NCI-H2227 (cell line): Measurements from ENCODE around the gene PBXIP1.
"Not testable (repeated sequence)": the region's sequence is repeated elsewhere in the genome, so short reads cannot be mapped to it uniquely, and the experiment has no call there.

Experiments used
- DNase-seq: peaks from one replicate; lab custom pipeline; 2025; ENCODE audit not compliant: unreplicated experiment; lab: John Stamatoyannopoulos, UW

The PBXIP1 gene

GRCh38 chr1:154938604-154939399 is 17.1 kb downstream of the PBXIP1 start:
- DNase-seq: no peak

GRCh38 chr1:154937988-154938386 is 17.9 kb downstream of the PBXIP1 start:
- no peak for DNase-seq

DNA sequence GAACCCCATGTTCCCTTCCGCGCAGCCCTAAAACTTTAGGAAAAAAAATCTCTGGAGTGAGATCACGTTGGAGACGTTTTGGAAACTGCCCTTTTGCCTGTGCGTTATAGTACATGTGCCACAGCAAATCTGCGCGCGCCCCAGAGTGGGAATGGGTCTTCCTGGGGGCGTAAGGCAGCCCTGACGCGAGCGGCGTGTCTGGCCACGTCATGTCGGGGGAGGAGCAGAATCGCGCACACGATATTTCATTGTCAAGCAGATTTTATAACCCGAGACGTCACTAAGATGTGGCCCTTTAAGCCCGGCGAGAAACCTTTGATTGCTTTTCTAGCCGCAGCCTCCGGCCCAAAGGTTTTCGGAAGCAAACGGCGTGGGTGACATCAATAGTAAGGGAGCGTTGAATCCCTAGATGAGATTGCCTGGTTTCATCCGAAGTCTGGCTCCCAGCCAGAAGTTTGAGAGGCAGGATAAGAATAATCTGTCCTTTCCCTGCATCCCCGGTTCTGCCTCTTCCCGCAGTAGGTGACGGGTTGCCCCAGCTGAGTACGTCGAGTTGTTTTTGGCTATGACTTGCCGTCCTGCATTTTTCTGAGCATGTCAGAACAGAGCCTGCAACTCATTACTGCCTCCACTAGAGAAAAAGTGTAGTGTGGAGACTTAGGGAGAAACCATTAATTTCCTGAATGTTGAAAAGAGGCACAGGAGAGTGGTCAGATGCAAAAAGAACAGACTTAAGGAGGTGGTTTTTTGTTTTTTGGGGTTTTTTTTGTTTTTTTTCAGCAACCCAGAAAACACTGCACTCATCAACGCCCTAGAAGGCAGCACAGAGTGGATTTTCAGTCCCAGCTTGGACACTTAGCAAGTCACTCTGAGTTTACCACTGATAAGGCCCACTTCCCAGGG is 18.6 kb downstream of the PBXIP1 start:
- peak; percentile 94 for DNase-seq

DNA sequence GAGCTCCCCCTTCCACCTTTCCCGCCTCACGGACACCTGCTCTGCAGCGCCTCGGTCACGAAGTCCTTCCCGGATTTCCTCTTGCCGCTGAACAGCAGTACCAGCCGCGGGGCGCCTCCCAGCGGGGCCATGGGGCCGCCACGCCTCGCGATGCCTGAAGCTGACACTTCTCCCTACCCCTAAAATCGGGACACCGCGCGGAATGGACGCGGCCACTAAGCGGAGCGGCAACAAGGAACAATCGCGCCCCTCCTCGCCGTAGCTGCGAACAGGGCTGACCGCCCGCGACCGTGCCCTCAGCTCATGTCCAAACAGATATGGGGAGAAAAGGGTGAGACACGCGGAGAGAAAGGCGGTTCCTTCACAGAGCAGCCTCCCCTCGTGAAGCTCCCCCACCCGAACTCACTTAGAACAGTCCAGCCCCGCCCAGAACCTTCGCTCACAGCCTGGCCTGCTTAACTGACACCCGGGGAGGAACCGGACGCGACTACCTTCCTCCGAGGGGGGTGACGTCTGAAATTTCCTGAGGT is 19.3 kb downstream of the PBXIP1 start, which contains the start of gene PMVK:
Gene PMVK, minus strand, starts transcription at position 165 of the 530 bp plus-strand sequence. Its CDS starts 34 bp downstream, at position 131.
- peak; percentile 96 for DNase-seq

DNA sequence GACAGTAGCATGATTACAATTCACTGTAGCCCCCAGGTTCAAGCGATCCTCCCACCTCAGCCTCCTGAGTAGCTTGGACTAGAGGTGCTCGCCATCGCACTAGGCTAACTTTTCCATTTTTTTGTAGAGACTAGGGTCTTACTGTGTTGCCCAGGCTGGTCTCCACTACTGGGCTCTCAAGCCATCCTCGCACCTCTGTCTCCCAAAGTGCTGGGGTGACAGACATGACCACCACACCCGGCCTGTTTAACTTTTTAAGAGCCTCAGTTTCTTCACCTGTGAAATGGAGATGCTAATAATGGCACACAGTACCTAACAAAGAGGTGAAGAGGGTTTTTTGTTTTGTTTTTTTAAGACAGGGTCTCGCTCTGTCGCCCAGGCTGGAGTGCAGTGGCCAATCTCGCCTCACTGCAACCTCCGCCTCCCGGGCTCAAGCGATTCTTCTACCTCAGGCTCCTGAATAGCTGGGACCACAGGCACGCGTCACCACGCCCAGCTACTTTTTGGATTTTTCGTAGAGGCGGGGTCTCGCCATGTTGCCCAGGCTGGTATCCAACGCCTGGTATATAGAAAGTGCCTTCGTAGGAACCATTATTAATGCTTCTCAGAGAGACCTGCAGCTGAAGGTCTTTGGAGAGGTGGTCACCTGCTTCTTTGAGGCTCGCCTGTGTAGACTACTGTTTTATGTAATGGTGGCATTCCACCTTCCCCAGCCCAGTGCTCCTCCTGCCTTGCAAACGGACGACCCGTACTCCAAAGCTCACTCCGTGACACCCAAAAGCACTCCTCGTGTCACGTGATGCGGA is 19.9 kb downstream of the PBXIP1 start:
- no peak for DNase-seq

GRCh38 chr1:154934358-154934948 is 21.4 kb downstream of the PBXIP1 start:
- no peak for DNase-seq

GRCh38 chr1:154931940-154932487 is 23.9 kb downstream of the PBXIP1 start:
- DNase-seq: no peak

DNA sequence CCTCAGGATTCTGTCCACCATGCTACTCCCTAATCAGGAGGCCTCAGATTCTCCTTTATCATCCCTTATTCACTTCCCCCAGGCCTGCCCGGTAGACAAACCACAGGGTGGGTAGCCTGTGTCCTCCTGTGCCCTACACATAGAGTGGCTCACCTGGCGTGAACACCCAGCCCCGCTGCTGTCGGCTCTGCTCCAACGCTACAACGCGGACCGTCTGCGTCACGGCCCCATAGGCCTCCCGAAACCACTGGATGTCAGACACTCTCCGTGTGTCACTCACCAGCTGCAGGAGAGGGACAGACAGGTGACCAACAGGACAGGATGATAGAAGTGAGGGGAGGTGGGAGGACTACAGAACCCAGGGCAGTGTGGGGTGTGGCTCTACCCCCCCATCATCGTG is 29.7 kb downstream of the PBXIP1 start:
- DNase-seq: no peak

- DNase-seq: no peak
Observed at GRCh38 chr1:154925335-154926170, 30.3 kb downstream of the PBXIP1 start.

- DNase-seq: no peak
Observed at GRCh38 chr1:154923695-154924094, 32.2 kb downstream of the PBXIP1 start.

DNA sequence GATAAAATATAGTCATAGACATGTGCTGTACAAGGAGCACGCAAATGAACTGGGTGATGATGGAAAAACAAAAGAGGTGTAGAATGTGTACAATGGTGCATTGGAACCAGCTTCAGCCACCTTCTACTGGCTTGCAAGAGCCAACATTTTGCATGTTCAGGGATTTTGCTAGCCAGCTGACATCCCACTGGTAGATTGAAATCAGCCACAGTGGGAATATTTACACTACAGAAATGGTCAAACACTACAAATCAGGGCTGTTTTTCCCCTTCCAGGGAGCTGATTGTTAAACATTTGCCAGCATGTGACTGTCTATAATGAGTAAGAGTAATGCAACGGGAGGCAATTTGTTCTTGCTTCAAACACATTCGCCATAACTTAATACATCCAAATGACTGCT is 42.6 kb downstream of the PBXIP1 start:
- DNase-seq: no peak

DNA sequence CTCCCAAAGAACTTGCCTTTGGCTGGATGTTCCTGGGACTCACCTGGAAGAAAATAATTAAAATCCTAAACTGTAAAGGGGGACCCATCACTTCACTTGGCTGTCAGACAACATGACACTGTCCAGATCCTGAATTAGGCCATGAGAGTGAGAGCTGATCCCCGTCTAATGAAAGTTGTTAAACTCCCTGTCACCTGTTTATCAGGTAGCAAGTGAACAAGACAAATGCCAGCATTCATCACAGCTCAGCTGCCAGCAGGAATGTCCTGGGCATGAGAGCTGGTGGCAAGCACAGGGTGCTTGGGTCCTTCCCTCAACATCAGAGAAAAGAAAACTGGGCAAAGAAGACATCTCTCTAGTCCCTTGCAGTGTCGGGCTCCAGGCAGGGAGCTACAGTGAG is 43.1 kb downstream of the PBXIP1 start:
- no peak for DNase-seq

GRCh38 chr1:154911691-154912550 is 44.0 kb downstream of the PBXIP1 start:
- DNase-seq: no peak

GRCh38 chr1:154910851-154911250 is 45.0 kb downstream of the PBXIP1 start:
- no peak for DNase-seq

- DNase-seq: no peak
Observed at GRCh38 chr1:154908937-154909336, 47.0 kb downstream of the PBXIP1 start.

GRCh38 chr1:154908129-154908528 is 47.8 kb downstream of the PBXIP1 start:
- not testable (repeated sequence) for DNase-seq

GRCh38 chr1:154906621-154907081 is 49.2 kb downstream of the PBXIP1 start:
- no peak for DNase-seq

DNA sequence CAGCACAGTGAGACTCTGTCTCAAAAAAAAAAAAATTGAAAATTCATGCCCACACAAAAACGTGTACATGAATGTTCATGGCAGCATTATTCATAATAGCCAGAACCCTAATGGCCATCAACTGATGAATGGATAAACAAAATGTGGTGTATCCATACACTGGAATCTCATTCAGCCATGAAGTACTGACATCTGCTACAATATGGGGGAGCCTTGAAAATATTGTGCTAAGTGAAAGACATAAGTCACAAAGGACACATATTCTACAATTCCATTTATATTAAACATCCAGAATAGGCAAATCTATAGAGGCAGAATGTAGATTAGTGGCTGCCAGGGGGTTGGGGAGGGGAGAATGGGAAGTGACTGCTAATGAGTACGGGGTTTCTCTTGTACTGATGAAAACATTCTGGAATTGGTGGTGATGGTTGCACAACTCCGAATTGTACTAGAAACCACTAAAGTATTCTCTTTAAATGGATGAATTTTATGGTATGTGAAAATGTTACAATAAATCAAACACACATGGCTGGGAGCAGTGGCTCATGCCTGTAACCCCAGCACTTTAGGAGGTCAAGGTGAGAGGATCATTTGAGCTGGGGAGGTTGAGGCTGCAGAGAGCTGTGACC is 52.8 kb downstream of the PBXIP1 start:
- DNase-seq: no peak
